ENCODE results near the gene TDRD7. TPM values are rescaled to one million over a fixed set of nuclear protein-coding genes. Genes with fewer than 3 reads are reported as not detected.
A peak's percentile ranks its signal among the peaks of the same experiment; 100 is the strongest.

TDRD7 gene
- polyA plus RNA-seq, 2 of the 4 experiments (the other 2 are of a cell fraction): 11.5 to 15.7 TPM

DNA sequence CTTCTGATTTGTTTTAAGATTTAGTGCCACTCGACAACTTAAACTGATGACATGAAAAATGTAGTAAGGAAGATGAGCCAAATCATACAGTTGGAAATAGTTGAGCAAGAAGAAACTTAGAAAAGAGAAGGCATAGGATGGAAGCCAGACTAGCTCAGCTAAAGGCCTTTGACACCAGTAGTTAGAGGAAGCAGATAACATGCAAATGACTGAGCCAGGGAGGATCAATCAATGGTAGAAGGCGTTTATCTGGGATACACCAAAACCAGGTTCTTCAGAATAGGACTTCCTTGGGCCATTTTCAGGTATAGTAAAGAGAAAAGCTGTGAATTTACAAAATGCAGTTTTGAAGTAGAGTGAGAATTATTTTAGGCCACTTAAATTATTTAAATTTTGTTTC, 3.2 kb downstream of the TDRD7 start:
- H3K27ac ChIP-seq: no peak overlapping the region
- no peak for DNase-seq (ENCODE audit: low read depth in 1 of 2, low spot score in 1 of 2)
- H3K4me3 ChIP-seq: no peak overlapping the region
- no peak overlapping the region for H3K4me2 ChIP-seq
- no peak for FAIRE-seq
- ATAC-seq: no peak
- ChIA-PET POLR2A (no interaction called here), CTCF (interaction anchor here (1.4 to 6.4 kb wide), 3 partner anchors 29 to 200 kb away, joined by 6 to 38 read pairs (median 25); no protein-coding TSS in a partner anchor)
- H3K9me3 ChIP-seq: no peaks in the 10 kb centered on the region
- no peak for TF ChIP-seq GATA3 (IDR thresholded peaks at IDR 0.05; ENCODE audit: borderline replicate concordance)
- TF ChIP-seq FOSB (CRISPR knock-in tag; IDR thresholded peaks at IDR 0.05): no peak
- no peak for TF ChIP-seq TFCP2L1 (CRISPR knock-in tag; IDR thresholded peaks at IDR 0.05)
- no peak for TF ChIP-seq FOSL2 (IDR thresholded peaks at IDR 0.05)
- TF ChIP-seq FOSL2 (CRISPR knock-in tag; IDR thresholded peaks at IDR 0.05): no peak
- no peak for TF ChIP-seq RARB (CRISPR knock-in tag; IDR thresholded peaks at IDR 0.05)
- no peak for TF ChIP-seq RAD21 (conservative IDR thresholded peaks at IDR 0.05 in 1 of 2, IDR thresholded peaks at IDR 0.05 in 1 of 2)
- TF ChIP-seq RCOR1 (IDR thresholded peaks at IDR 0.05; ENCODE audit: low read depth, low read length): no peak
- TF ChIP-seq, protein P1, sequence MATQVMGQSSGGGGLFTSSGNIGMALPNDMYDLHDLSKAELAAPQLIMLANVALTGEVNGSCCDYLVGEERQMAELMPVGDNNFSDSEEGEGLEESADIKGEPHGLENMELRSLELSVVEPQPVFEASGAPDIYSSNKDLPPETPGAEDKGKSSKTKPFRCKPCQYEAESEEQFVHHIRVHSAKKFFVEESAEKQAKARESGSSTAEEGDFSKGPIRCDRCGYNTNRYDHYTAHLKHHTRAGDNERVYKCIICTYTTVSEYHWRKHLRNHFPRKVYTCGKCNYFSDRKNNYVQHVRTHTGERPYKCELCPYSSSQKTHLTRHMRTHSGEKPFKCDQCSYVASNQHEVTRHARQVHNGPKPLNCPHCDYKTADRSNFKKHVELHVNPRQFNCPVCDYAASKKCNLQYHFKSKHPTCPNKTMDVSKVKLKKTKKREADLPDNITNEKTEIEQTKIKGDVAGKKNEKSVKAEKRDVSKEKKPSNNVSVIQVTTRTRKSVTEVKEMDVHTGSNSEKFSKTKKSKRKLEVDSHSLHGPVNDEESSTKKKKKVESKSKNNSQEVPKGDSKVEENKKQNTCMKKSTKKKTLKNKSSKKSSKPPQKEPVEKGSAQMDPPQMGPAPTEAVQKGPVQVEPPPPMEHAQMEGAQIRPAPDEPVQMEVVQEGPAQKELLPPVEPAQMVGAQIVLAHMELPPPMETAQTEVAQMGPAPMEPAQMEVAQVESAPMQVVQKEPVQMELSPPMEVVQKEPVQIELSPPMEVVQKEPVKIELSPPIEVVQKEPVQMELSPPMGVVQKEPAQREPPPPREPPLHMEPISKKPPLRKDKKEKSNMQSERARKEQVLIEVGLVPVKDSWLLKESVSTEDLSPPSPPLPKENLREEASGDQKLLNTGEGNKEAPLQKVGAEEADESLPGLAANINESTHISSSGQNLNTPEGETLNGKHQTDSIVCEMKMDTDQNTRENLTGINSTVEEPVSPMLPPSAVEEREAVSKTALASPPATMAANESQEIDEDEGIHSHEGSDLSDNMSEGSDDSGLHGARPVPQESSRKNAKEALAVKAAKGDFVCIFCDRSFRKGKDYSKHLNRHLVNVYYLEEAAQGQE (IDR thresholded peaks at IDR 0.05): no peak
- TF ChIP-seq, protein P2, sequence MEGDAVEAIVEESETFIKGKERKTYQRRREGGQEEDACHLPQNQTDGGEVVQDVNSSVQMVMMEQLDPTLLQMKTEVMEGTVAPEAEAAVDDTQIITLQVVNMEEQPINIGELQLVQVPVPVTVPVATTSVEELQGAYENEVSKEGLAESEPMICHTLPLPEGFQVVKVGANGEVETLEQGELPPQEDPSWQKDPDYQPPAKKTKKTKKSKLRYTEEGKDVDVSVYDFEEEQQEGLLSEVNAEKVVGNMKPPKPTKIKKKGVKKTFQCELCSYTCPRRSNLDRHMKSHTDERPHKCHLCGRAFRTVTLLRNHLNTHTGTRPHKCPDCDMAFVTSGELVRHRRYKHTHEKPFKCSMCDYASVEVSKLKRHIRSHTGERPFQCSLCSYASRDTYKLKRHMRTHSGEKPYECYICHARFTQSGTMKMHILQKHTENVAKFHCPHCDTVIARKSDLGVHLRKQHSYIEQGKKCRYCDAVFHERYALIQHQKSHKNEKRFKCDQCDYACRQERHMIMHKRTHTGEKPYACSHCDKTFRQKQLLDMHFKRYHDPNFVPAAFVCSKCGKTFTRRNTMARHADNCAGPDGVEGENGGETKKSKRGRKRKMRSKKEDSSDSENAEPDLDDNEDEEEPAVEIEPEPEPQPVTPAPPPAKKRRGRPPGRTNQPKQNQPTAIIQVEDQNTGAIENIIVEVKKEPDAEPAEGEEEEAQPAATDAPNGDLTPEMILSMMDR (IDR thresholded peaks at IDR 0.05): no peak
- TF ChIP-seq, protein P3, sequence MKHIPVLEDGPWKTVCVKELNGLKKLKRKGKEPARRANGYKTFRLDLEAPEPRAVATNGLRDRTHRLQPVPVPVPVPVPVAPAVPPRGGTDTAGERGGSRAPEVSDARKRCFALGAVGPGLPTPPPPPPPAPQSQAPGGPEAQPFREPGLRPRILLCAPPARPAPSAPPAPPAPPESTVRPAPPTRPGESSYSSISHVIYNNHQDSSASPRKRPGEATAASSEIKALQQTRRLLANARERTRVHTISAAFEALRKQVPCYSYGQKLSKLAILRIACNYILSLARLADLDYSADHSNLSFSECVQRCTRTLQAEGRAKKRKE (CRISPR knock-in tag; IDR thresholded peaks at IDR 0.05; ENCODE audit: low read depth): no peak
- no peak for TF ChIP-seq HEYL (CRISPR knock-in tag; IDR thresholded peaks at IDR 0.05)
- no peak for TF ChIP-seq RNF2 (IDR thresholded peaks at IDR 0.05; ENCODE audit: borderline replicate concordance, low read depth)
- TF ChIP-seq, protein P4, sequence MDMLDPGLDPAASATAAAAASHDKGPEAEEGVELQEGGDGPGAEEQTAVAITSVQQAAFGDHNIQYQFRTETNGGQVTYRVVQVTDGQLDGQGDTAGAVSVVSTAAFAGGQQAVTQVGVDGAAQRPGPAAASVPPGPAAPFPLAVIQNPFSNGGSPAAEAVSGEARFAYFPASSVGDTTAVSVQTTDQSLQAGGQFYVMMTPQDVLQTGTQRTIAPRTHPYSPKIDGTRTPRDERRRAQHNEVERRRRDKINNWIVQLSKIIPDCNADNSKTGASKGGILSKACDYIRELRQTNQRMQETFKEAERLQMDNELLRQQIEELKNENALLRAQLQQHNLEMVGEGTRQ (IDR thresholded peaks at IDR 0.05): no peak
- TF ChIP-seq, protein P5, sequence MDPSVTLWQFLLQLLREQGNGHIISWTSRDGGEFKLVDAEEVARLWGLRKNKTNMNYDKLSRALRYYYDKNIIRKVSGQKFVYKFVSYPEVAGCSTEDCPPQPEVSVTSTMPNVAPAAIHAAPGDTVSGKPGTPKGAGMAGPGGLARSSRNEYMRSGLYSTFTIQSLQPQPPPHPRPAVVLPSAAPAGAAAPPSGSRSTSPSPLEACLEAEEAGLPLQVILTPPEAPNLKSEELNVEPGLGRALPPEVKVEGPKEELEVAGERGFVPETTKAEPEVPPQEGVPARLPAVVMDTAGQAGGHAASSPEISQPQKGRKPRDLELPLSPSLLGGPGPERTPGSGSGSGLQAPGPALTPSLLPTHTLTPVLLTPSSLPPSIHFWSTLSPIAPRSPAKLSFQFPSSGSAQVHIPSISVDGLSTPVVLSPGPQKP (IDR thresholded peaks at IDR 0.05; ENCODE audit: low read depth, low read length): no peak
- WGBS (ENCODE audit: missing lambda C conversion rate): 90% methylated on average over 2 of the region's 2 CpGs
- H3K4me1 ChIP-seq: peaks cover 16% of the 10 kb centered on the region

DNA sequence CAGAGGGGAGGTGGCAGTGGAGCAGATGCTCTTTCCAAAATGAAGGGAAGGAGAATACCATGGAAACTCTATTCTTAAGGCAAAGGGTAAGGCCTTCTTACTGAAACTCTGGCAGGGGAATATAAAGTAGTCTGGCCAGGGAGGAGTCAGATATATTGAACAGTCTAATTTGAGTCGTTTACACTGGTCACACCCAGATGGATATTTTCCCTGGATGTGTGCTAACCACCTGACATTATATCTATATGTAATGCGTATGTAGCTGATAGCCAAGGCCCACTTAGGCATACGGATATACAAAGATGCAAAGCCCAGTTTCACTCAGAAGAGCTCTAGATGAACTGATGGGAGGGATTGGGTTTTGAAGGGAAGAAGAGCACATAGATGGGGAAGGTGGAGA, 7.0 kb downstream of the TDRD7 start:
- WGBS (ENCODE audit: missing lambda C conversion rate): 77% methylated on average over 3 of the region's 3 CpGs
- peaks cover 8% of the 10 kb centered on the region; the same call in 2 of the 3 replicates for H3K4me1 ChIP-seq
- DNase-seq (ENCODE audit: low read depth in 1 of 2, low spot score in 1 of 2) (no peak), ATAC-seq (no peak), FAIRE-seq (no peak)
- POLR2A ChIA-PET: no interaction called here
- H3K4me2 ChIP-seq: peak overlapping the region; percentile 15; the same call in 1 of the 3 replicates
- H3K9me3 ChIP-seq: no peaks in the 10 kb centered on the region
- no peak for TF ChIP-seq MAFK (IDR thresholded peaks at IDR 0.05; ENCODE audit: partially characterized antibody)
- no peak for TF ChIP-seq EHMT2 (IDR thresholded peaks at IDR 0.05; ENCODE audit: low read depth)
- TF ChIP-seq, protein P6, sequence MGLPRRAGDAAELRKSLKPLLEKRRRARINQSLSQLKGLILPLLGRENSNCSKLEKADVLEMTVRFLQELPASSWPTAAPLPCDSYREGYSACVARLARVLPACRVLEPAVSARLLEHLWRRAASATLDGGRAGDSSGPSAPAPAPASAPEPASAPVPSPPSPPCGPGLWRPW (IDR thresholded peaks at IDR 0.05): no peak
- TF ChIP-seq, protein P4 (IDR thresholded peaks at IDR 0.05): no peak
- TF ChIP-seq NFE2L2 (conservative IDR thresholded peaks at IDR 0.05; ENCODE audit: low read length): no peak
- TF ChIP-seq TP53 (CRISPR knock-in tag; IDR thresholded peaks at IDR 0.05): no peak
- TF ChIP-seq ZFP36 (IDR thresholded peaks at IDR 0.05; ENCODE audit: borderline replicate concordance, partially characterized antibody): no peak
- TF ChIP-seq JUNB (IDR thresholded peaks at IDR 0.05): no peak
- no peak for TF ChIP-seq TFCP2L1 (CRISPR knock-in tag; IDR thresholded peaks at IDR 0.05)
- TF ChIP-seq RARB (CRISPR knock-in tag; IDR thresholded peaks at IDR 0.05): no peak
- no peak for TF ChIP-seq EP300 (IDR thresholded peaks at IDR 0.05)
- TF ChIP-seq FOSB (CRISPR knock-in tag; IDR thresholded peaks at IDR 0.05): no peak
- CTCF ChIA-PET: interaction anchor here (0.9 to 2.0 kb wide), 4 partner anchors 10 to 197 kb away, joined by 3 to 7 read pairs (median 5); no protein-coding TSS in a partner anchor
- no peak overlapping the region for H3K4me3 ChIP-seq
- H3K27ac ChIP-seq: no peak overlapping the region

Data from A549 (cell line).